Stimulated activated CD8-positive, alpha-beta memory T cell treated with anti-CD3 and anti-CD28 coated beads, Interleukin-15, amount 100 ng/mL, for 1 hour (primary cell): ENCODE measurements around the gene STARD13.

Source experiments
- DNase-seq: peaks from one replicate; pipeline ENCODE4 v3.0.0-alpha.2; 2020; ENCODE audit warnings: low read depth

STARD13 gene

GRCh38 chr13:33201659-33202058 is 83.9 kb downstream of the STARD13 start:
- no peak for DNase-seq

- DNase-seq, result no peak
These were observed 86.2 kb downstream of the STARD13 start for GRCh38 chr13:33199289-33199850.

DNA sequence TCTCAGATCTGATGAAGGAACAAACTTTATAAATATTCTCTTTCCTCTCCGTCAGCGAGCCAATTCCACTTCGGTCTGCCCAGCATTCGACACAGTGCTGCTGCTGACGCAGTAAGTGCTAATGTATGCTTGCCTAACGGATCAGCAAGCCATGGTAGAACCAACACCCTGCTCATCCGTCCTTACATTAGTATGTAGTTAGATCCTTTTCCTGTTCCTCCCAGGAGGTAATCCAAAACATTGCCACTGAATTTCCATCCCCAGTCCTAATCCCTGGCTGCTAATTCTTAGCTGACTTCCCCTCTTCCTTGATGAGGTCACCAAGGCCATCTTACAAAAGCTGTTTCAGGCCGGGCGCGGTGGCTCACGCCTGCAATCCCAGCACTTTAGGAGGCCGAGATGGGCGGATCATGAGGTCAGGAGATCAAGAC is 88.0 kb downstream of the STARD13 start:
- DNase-seq, result no peak

- no peak for DNase-seq
These were observed 88.8 kb downstream of the STARD13 start for GRCh38 chr13:33196767-33197166.

DNA sequence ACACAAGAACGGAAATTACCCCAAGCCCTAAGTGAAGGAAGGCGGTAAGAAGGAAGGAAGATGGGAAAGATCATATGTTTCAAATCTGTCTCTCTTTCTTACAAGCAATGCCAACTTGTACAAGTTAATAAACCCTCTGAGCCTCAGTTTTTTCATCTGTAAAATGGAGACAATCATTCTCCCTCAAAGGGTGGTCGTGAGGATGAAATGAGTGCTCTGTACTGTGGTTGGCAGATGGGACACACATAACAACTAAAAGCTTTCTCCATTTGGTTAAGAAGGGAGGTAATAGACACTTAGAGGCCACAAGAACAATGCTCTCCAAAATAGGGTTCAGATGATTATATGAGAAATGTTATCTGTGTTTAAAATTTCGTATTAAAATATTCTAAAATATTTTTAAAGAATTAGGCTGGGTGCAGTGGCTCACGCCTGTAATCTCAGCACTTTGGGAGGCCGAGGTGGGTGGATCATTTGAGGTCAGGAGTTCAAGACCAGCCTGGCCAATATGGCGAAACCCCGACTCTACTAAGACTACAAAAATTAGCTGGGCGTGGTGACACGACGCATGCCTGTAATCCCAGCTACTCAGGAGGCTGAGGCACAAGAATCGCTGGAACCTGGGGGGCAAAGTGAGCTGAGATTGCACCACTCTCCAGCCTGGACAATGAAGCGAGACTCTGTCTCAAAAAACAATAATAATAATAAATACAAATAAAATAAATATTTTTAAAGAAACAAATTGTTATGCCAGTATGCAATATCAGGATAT is 89.7 kb downstream of the STARD13 start:
- no peak for DNase-seq

- no peak for DNase-seq
These were observed 90.5 kb downstream of the STARD13 start for GRCh38 chr13:33194820-33195692.

DNA sequence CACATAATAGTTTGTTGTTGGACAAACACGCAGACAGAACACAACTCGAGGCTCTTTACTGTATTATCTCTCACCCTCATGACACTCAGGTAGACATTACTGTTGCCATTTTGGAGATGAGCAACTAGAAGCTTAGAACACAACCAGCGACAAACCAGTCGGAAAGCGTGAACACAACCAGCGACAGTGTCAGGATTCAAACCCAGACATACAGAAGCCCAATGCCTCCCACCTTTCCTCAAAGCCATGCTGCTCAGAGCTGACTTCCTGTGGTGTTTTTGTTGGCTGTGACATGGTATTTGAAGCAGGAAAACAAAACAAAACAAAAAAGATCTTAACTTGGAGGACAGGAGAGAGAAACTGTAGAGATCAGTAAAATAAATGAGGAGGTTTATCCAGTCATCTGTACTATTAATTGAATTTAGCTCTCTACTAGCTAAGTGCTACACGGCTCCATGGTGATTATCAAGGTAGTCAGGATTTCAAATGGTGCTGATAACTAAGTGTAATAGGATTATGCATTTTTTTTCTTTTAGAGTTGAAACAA is 92.1 kb downstream of the STARD13 start:
- DNase-seq, result no peak

DNA sequence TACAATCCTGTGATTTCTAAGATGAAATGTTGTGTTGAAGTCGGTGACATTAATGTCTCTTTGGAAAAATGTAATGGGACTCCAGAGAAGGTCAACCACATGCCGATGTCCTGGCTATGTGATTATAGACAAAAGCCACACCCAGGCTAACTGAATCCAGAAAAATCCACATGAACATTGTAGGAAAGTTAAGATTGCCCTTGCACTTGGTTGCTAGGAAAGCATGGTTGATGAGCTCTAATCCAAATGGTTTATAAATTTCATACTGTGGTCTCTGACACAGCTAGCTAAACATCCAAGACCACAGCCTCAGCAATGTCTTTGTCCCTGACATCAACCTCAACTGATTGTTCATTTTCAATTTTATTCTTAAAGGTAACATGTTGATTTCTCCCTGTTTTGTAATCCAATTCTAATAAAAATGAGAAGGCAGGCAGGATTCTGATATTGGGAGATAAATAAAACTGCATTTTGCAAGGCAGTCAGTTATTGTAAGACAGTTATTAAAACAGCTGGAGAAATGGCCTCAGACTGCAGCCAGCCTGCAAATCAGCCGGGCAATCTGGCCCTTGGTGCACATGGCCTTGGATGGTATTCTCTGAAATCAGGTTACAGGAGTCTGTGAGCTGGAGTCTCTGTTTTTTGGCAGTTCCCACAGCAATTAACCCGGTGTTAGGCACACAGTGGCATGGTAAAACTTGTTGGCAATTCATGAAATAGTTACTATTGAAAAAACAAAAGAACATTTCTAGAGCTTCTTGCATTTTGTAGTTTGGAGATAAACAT is 93.9 kb downstream of the STARD13 start:
- no peak for DNase-seq

DNA sequence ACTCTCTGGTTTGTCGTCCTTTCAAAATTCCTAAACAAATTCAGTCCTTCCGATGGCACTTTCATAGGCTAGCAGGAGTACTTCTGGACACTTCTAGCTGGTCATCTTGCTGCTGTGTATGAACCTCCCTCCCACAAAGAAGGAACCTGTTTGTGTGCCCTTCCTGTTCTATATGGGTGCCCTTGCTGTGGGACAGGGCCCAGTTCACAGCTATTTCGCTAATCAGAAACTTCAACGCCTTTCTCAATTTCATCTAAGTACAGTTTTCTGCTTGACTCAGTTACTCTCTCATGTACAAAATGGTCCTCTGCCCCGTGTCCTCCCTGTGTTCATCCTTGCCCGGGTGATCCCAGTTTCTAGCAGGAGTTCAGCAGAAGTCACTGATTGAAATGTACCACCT is 96.1 kb downstream of the STARD13 start:
- DNase-seq, result no peak

DNA sequence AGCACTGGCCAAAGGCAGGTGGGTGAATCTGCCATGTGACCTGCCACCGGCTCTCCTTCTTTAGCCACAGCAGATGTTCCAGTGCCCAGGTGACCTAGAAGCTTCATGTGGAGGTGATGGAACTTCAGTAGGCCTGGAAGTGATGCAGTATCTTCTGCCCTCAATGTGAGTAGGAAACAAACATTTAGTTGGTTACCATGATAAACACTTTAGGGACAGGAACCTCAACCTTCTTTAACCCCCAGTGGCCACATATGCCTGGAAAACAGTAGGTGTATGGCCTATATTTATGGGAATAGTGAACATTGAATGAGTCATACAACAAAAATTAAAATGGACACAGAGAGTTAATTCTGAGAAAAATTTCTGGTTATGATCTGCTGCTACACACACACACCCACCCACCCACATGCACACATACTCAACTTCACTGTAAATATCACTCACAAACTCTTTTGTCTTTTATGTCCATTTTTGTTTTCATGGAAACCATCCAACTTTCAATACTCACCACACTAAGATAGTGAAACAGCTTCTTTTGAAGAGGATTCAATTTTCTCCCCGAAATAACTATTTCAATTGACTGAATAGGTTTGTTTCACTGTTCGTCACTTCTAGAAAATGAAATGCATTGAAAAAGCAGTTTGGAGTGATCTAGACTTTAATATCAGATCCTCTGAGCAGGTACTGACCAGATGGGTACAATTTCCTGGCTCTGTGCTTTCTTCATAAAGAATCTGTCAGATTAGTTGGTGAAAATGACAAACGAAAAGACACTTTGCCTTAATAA is 97.3 kb downstream of the STARD13 start:
- no peak for DNase-seq

DNA sequence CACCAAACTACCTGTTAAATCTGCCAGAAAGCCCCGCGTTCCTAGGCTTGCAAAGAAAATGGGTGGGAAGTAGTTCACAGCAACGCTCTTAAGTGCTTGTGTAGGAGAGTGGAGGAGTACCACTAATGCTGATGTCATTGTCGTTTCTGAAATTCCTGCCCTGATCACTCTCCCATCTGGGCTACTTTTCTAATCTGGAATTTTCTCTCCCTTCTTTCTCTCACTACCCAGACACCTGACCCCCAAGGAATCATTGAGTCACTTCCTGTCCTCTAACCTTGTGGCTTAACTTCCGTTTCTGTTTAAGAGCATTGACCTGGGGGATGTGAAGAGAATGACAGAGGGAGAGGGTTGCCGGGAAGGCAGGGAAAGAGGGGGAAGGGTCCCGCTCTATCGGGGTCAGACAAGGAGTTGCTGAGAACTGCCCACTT is 98.7 kb downstream of the STARD13 start:
- DNase-seq, result no peak

DNA sequence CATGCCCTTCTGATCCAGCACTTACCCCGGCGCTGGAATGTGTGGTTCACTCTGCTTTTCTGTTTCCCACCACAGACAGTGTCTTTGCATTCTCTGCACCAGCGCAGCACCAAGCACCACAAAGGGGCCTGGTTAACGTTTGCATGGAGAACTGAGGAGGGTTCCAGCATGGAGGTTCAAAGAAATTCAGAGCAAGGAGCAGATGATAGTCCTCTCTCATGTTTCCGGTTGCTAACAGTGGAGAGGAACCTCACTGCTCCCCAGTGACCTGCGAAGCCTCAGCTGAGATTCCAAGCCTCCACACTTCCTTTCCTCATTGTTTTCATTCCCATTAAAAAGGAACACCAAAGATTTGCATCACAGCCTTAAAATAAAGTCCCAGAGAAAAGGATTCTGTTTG is 99.7 kb downstream of the STARD13 start:
- DNase-seq, result no peak

DNA sequence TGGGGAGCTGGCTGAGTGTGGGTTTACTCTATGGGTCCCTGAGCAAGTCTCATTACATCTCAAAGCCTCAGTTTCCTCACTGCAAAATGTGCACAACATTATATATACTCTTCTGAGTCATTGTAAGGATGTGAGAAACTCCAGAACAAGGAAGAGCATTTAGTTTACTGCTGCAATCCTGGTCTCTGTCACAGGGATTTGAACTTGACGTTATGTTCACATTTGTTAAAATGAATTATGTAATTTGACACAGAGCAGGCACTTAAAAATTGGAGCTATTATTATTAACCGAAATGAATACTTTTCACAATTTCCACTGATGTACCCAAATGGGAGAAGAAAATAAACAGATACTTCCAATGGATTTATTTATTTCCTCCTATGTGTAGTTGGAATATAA is 101.0 kb downstream of the STARD13 start:
- no peak for DNase-seq

DNA sequence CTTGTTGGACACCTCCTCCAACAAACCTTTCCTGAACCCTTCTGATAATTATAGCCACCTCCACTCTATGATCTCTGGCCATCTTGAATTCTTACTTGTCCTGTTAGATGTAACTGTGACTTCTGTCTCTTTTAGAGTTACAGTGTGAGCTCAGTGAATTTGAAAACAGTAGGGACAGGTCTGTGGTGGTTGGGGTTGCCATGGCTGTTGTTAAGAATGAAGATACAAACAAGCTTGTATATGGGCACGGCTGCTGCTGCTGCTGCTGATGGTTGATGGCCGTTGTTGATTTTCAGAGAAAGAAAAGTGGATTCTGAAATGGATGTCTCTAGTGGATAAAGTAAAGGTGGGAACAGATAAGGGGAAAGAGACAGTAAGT is 101.5 kb downstream of the STARD13 start:
- DNase-seq, result no peak

DNA sequence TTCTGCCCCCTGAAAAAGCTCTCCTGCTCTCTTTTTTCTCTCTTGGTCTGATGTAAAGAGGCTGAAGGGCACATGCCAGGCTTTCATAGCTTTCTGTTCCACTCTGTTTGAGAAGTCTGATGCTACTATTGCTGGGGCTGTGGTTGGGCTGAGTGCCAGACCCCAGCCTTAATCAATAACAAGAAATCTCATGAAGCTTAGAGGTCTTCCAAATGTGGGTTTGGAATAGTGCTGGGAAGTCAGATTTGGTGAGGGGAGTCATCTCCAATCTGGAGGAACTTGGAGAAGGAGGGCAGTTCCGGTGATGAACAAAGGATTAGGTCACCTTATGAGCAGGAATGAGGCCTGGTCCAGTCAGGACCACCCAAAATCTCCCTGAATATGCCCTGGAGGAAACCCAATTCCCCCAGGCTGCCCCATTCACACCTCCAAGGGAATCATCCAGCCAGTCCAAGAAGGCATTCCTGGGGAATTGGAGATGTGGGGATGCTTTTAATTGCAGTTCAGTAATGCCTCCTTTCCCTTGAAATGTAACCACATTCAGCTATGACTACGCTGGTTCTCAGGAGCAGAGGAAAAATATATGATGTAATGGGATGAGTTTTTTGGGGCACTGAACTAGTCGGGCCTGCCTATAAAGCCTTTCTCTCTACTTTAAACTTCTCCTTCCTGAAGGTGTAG is 102.0 kb downstream of the STARD13 start:
- DNase-seq, result no peak

GRCh38 chr13:33182729-33183128 is 102.8 kb downstream of the STARD13 start:
- DNase-seq, result no peak

- DNase-seq, result no peak
These were observed 104.3 kb downstream of the STARD13 start for GRCh38 chr13:33181264-33181663.

DNA sequence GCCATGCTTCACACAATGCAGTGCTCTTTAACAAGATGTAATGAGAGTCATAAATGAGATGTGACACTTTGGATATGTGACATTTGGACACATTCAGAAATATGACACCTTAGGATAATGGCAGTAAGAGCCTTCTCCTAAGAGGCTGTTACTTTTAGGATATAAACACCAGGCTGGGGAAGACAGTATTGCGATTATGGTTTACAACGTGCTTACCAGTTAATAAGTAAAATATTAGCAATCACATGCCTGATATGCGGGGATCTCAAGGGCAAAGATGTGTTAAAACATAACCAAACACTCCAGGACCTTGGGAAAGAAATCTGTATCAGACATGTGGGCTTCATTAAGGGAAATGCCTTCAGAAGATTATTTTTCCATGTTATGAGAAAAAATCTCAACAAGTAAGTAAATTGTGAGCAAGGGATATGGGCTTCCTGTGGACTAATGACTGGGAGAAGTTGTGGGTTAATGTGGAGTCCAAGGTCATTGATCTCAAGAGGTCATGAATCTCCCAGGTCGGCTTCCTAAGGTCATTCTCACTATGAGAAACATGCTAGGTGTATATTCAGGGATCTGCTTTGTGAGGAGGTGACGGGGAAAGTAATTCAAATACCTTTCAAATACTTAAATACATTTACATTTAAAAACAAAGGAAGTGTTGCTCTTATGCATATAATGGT is 105.3 kb downstream of the STARD13 start:
- DNase-seq, result no peak

- DNase-seq, result no peak
These were observed 106.1 kb downstream of the STARD13 start for GRCh38 chr13:33179463-33179862.
